ENCODE measurements around the gene SYNRG. TPM values are rescaled to one million over a fixed set of nuclear protein-coding genes. Genes with fewer than 3 reads are reported as not detected.

SYNRG gene
- total and polyA plus RNA-seq, 2 donors (not counting 3 experiments of a cell fraction or from before 2014, with no cell fraction given) = 15.3 to 42.2 TPM

DNA sequence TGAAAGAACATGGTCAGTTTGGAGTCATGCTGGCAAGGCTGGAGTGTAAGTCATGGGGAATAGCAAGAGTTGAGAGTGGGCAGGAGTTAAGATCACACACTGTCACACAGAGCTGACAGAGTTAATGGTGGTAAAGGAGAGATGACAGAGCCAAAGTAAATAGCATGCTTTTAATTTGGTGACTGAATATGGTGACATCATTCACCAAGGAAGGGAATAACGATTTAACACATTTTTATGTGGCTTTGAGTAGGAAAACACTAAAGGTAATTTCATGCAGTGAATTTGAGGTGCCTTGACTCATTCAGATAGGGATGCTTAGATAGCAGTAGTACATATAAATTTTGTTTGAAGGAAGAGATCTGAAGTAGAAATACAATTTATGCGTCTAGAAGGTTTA is 42.1 kb downstream of the SYNRG start:
- FAIRE-seq = no peak
- no peaks in the 10 kb centered on the region for H3K4me1 ChIP-seq (ENCODE audit: control insufficient read depth, extremely low read depth, insufficient read depth, low read length)
- TF ChIP-seq FOS (IDR thresholded peaks at IDR 0.05; ENCODE audit: borderline replicate concordance, insufficient read depth, low read length) = no peak
- no peak for TF ChIP-seq JUN (IDR thresholded peaks at IDR 0.05; ENCODE audit: borderline replicate concordance, insufficient read depth, insufficient read length, low read depth)
- ChIA-PET CTCF (no interaction called here), POLR2A (no interaction called here)
- intact Hi-C loops (cut with micrococcal nuclease) = no loop called here
- H3K4me3 ChIP-seq (replicated peaks in 1 of 3; ENCODE audit: insufficient read depth in 1 of 3, low read depth in 1 of 3, low read length in 3 of 3) = no peak overlapping the region
- H3K27ac ChIP-seq (ENCODE audit: insufficient read depth, low read depth, low read length) = no peak overlapping the region
- BruUV-seq (replicated peaks) = no TSS peak
- no peaks in the 10 kb centered on the region for H3K9me1 ChIP-seq (replicated peaks; ENCODE audit: control insufficient read depth, extremely low read depth, insufficient read depth, low read length)
- no peaks in the 10 kb centered on the region for H3K27me3 ChIP-seq (ENCODE audit: control insufficient read depth in 2 of 2, insufficient read depth in 2 of 2, low read length in 2 of 2)
- peaks cover 6 to 19% of the 10 kb centered on the region in 2 experiments for H3K36me3 ChIP-seq (ENCODE audit: control insufficient read depth in 2 of 2, extremely low read depth in 1 of 2, insufficient read depth in 2 of 2, low read length in 2 of 2)
- DNase-seq (ENCODE audit: low read depth, low spot score) = no peak
- H3K79me2 ChIP-seq (ENCODE audit: control insufficient read depth, insufficient read depth, low read length) = no peaks in the 10 kb centered on the region
- no peak overlapping the region for H2AFZ ChIP-seq (ENCODE audit: low read depth, low read length)
- no peak overlapping the region for H3K4me2 ChIP-seq (ENCODE audit: insufficient read depth, low read length)
- H3K9me3 ChIP-seq (replicated peaks; ENCODE audit: control insufficient read depth, insufficient read depth, low read length) = no peaks in the 10 kb centered on the region
- dilution Hi-C loops (cut with MboI; ENCODE audit: extremely low pct_ligation_motif_present, low sequenced_read_pairs) = no loop called here
- H3K9ac ChIP-seq (replicated peaks; ENCODE audit: extremely low read depth, insufficient read depth, low read length) = no peak overlapping the region
- no peaks in the 10 kb centered on the region for H4K20me1 ChIP-seq (replicated peaks; ENCODE audit: control insufficient read depth, extremely low read depth, insufficient read depth, low read length)

DNA sequence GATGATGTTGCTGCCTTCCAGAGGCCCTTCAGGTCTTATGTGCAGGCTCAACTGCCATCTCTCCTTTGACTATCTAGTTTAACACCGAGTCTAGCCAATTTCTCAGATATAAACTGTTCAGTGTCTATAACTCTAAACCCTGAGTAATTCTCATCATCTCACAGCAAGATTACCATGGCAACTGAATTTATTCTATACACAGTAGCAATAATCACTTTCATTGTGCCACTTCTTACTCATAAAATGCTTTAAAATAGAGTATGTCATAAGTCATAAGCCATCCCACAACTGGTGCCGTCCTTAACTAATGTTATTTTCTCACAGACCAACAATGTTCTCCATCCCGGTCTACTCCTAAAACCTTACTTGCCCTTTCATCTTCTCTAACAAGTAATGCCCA is 45.0 kb downstream of the SYNRG start:
- Histone ChIP-seq H3K4me3 (replicated peaks in 1 of 3; ENCODE audit: insufficient read depth in 1 of 3, low read depth in 1 of 3, low read length in 3 of 3) (no peak overlapping the region), H2AFZ (ENCODE audit: low read depth, low read length) (no peak overlapping the region), H3K27ac (ENCODE audit: insufficient read depth, low read depth, low read length) (no peak overlapping the region), H4K20me1 (replicated peaks; ENCODE audit: control insufficient read depth, extremely low read depth, insufficient read depth, low read length) (no peaks in the 10 kb centered on the region), H3K27me3 (ENCODE audit: control insufficient read depth in 2 of 2, insufficient read depth in 2 of 2, low read length in 2 of 2) (no peaks in the 10 kb centered on the region), H3K9me3 (replicated peaks; ENCODE audit: control insufficient read depth, insufficient read depth, low read length) (no peaks in the 10 kb centered on the region), H3K79me2 (ENCODE audit: control insufficient read depth, insufficient read depth, low read length) (no peaks in the 10 kb centered on the region), H3K4me1 (ENCODE audit: control insufficient read depth, extremely low read depth, insufficient read depth, low read length) (no peaks in the 10 kb centered on the region), H3K9me1 (replicated peaks; ENCODE audit: control insufficient read depth, extremely low read depth, insufficient read depth, low read length) (no peaks in the 10 kb centered on the region), H3K9ac (replicated peaks; ENCODE audit: extremely low read depth, insufficient read depth, low read length) (no peak overlapping the region), H3K36me3 (ENCODE audit: control insufficient read depth in 2 of 2, extremely low read depth in 1 of 2, insufficient read depth in 2 of 2, low read length in 2 of 2) (peaks cover 4 to 12% of the 10 kb centered on the region in 2 experiments), H3K4me2 (ENCODE audit: insufficient read depth, low read length) (no peak overlapping the region)
- DNase-seq (ENCODE audit: low read depth, low spot score) (no peak), FAIRE-seq (no peak)
- TF ChIP-seq FOS (IDR thresholded peaks at IDR 0.05; ENCODE audit: borderline replicate concordance, insufficient read depth, low read length) (no peak), POLR2AphosphoS5 (IDR thresholded peaks at IDR 0.05; ENCODE audit: insufficient read depth, low read depth, low read length) (no peak), GATA2 (IDR thresholded peaks at IDR 0.05; ENCODE audit: insufficient read depth, insufficient read length, low read depth, low read length) (no peak), JUN (IDR thresholded peaks at IDR 0.05; ENCODE audit: borderline replicate concordance, insufficient read depth, insufficient read length, low read depth) (no peak), MYC (IDR thresholded peaks at IDR 0.05; ENCODE audit: low read depth, low read length) (no peak), EZH2 (IDR thresholded peaks at IDR 0.05; ENCODE audit: borderline replicate concordance, low read depth, low read length, severe bottlenecking) (no peak), POLR2A (IDR thresholded peaks at IDR 0.05; ENCODE audit: low read depth, low read length) (no peak)
- TF ChIP-seq, protein P1, sequence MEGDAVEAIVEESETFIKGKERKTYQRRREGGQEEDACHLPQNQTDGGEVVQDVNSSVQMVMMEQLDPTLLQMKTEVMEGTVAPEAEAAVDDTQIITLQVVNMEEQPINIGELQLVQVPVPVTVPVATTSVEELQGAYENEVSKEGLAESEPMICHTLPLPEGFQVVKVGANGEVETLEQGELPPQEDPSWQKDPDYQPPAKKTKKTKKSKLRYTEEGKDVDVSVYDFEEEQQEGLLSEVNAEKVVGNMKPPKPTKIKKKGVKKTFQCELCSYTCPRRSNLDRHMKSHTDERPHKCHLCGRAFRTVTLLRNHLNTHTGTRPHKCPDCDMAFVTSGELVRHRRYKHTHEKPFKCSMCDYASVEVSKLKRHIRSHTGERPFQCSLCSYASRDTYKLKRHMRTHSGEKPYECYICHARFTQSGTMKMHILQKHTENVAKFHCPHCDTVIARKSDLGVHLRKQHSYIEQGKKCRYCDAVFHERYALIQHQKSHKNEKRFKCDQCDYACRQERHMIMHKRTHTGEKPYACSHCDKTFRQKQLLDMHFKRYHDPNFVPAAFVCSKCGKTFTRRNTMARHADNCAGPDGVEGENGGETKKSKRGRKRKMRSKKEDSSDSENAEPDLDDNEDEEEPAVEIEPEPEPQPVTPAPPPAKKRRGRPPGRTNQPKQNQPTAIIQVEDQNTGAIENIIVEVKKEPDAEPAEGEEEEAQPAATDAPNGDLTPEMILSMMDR (IDR thresholded peaks at IDR 0.05; ENCODE audit: extremely low read depth in 1 of 2, insufficient read depth in 1 of 2, low read depth in 1 of 2, low read length in 2 of 2) = no peak
- TF ChIP-seq, protein P2, sequence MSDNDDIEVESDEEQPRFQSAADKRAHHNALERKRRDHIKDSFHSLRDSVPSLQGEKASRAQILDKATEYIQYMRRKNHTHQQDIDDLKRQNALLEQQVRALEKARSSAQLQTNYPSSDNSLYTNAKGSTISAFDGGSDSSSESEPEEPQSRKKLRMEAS (IDR thresholded peaks at IDR 0.05; ENCODE audit: insufficient read depth, insufficient read length) = no peak
- ChIA-PET POLR2A (no interaction called here), CTCF (interaction anchor here (1.0 kb wide), 1 partner anchor 134 kb away, joined by 3 read pairs; no protein-coding TSS in a partner anchor)
- BruUV-seq (replicated peaks) = no TSS peak
- dilution Hi-C loops (cut with MboI; ENCODE audit: extremely low pct_ligation_motif_present, low sequenced_read_pairs) = no loop called here
- intact Hi-C loops (cut with micrococcal nuclease) = no loop called here

All from endothelial cell of umbilical vein (primary cell).